ENCODE measurements around the gene METRNL.
"Not testable (repeated sequence)": the region's sequence is repeated elsewhere in the genome, so short reads cannot be mapped to it uniquely, and the experiment has no call there.

Gene METRNL

GRCh38 chr17:83118071-83118841 lies 38.8 kb downstream of the METRNL start:
- ChIA-PET CTCF (interaction anchor here (0.7 to 1.8 kb wide), 6 partner anchors 9 to 86 kb away, joined by 3 to 6 read pairs (median 3); no protein-coding TSS in a partner anchor), POLR2A (interaction anchor here (1.3 kb wide), 1 partner anchor 81 kb away, joined by 4 read pairs; no protein-coding TSS in a partner anchor)
- no peaks in the 10 kb centered on the region for H3K36me3 ChIP-seq (ENCODE audit: control insufficient read depth in 4 of 4, insufficient read depth in 4 of 4, low read length in 3 of 4)
- H3K4me3 ChIP-seq (ENCODE audit: control insufficient read depth in 1 of 7, extremely low read depth in 1 of 7, insufficient read depth in 4 of 7, low read depth in 2 of 7, low read length in 6 of 7): peak overlapping the region in 1 of 7 experiments; percentile 17
- WGBS (ENCODE audit: insufficient coverage): 95% methylated on average over 17 of the region's 22 CpGs
- peaks cover 5 to 53% (median 41%) of the 10 kb centered on the region in 4 experiments for H3K4me1 ChIP-seq (ENCODE audit: control extremely low read depth in 1 of 4, control insufficient read depth in 4 of 4, insufficient read depth in 4 of 4, low read length in 3 of 4)
- no peaks in the 10 kb centered on the region for H3K27me3 ChIP-seq (replicated peaks in 2 of 5; ENCODE audit: control insufficient read depth in 4 of 5, insufficient read depth in 5 of 5, low read length in 4 of 5)
- H3K9me3 ChIP-seq (ENCODE audit: control extremely low read depth in 1 of 5, control insufficient read depth in 4 of 5, insufficient read depth in 2 of 5, low read depth in 1 of 5, low read length in 4 of 5): no peaks in the 10 kb centered on the region
- H3K27ac ChIP-seq (ENCODE audit: insufficient read depth in 1 of 2, low read depth in 1 of 2, low read length in 2 of 2, poor library complexity in 1 of 2, severe bottlenecking in 2 of 2): no peak overlapping the region
- no peak for DNase-seq

- ChIA-PET CTCF (no interaction called here), POLR2A (interaction anchor here (0.7 to 1.4 kb wide), 4 partner anchors 22 to 80 kb away, joined by 3 to 4 read pairs (median 4); partner anchors contain the start of gene METRNL)
- Histone ChIP-seq H3K9me3 (ENCODE audit: control extremely low read depth in 1 of 5, control insufficient read depth in 4 of 5, insufficient read depth in 2 of 5, low read depth in 1 of 5, low read length in 4 of 5) (peaks cover 0 to 2% (median 0%) of the 10 kb centered on the region in 5 experiments), H3K4me3 (ENCODE audit: control insufficient read depth in 1 of 7, extremely low read depth in 1 of 7, insufficient read depth in 4 of 7, low read depth in 2 of 7, low read length in 6 of 7) (peak overlapping the region in 5 of 7 experiments; percentile 3 to 70 (median 59)), H3K27me3 (replicated peaks in 2 of 5; ENCODE audit: control insufficient read depth in 4 of 5, insufficient read depth in 5 of 5, low read length in 4 of 5) (no peaks in the 10 kb centered on the region), H3K27ac (ENCODE audit: insufficient read depth in 1 of 2, low read depth in 1 of 2, low read length in 2 of 2, poor library complexity in 1 of 2, severe bottlenecking in 2 of 2) (no peak overlapping the region), H3K36me3 (ENCODE audit: control insufficient read depth in 4 of 4, insufficient read depth in 4 of 4, low read length in 3 of 4) (no peaks in the 10 kb centered on the region), H3K4me1 (ENCODE audit: control extremely low read depth in 1 of 4, control insufficient read depth in 4 of 4, insufficient read depth in 4 of 4, low read length in 3 of 4) (peaks cover 5 to 64% (median 53%) of the 10 kb centered on the region in 4 experiments)
- DNase-seq: peak; percentile 90 to 97 (median 95)
- 10% methylated on average over 18 of the region's 25 CpGs for WGBS (ENCODE audit: insufficient coverage)
Observed at GRCh38 chr17:83119987-83120864, 40.8 kb downstream of the METRNL start.

- H3K27ac ChIP-seq (ENCODE audit: insufficient read depth in 1 of 2, low read depth in 1 of 2, low read length in 2 of 2, poor library complexity in 1 of 2, severe bottlenecking in 2 of 2); H3K9me3 ChIP-seq (ENCODE audit: control extremely low read depth in 1 of 5, control insufficient read depth in 4 of 5, insufficient read depth in 2 of 5, low read depth in 1 of 5, low read length in 4 of 5); H3K36me3 ChIP-seq (ENCODE audit: control insufficient read depth in 4 of 4, insufficient read depth in 4 of 4, low read length in 3 of 4); H3K4me3 ChIP-seq (ENCODE audit: control insufficient read depth in 1 of 7, extremely low read depth in 1 of 7, insufficient read depth in 4 of 7, low read depth in 2 of 7, low read length in 6 of 7); H3K27me3 ChIP-seq (replicated peaks in 2 of 5; ENCODE audit: control insufficient read depth in 4 of 5, insufficient read depth in 5 of 5, low read length in 4 of 5); DNase-seq: not testable (repeated sequence)
- whole genome bisulfite sequencing (ENCODE audit: insufficient coverage): 92% methylated on average over 8 of the region's 12 CpGs
- peaks cover 5 to 65% (median 57%) of the 10 kb centered on the region in 4 experiments for H3K4me1 ChIP-seq (ENCODE audit: control extremely low read depth in 1 of 4, control insufficient read depth in 4 of 4, insufficient read depth in 4 of 4, low read length in 3 of 4)
- ChIA-PET CTCF (interaction anchor here (1.0 to 4.0 kb wide), 2 partner anchors 23 to 78 kb away, joined by 3 to 19 read pairs; no protein-coding TSS in a partner anchor), POLR2A (interaction anchor here (1.2 to 1.4 kb wide), 3 partner anchors 12 to 23 kb away, joined by 3 read pairs; no protein-coding TSS in a partner anchor)
Observed at GRCh38 chr17:83121473-83121872, 42.1 kb downstream of the METRNL start.

- ChIA-PET CTCF (interaction anchor here (0.6 to 4.0 kb wide), 4 partner anchors 16 to 78 kb away, joined by 3 to 19 read pairs (median 3); no protein-coding TSS in a partner anchor), POLR2A (interaction anchor here (0.6 to 1.4 kb wide), 5 partner anchors 12 to 1289 kb away, joined by 3 to 5 read pairs (median 3); partner anchors contain the start of gene MCRIP1)
- Histone ChIP-seq H3K4me1 (ENCODE audit: control extremely low read depth in 1 of 4, control insufficient read depth in 4 of 4, insufficient read depth in 4 of 4, low read length in 3 of 4) (peaks cover 5 to 64% (median 56%) of the 10 kb centered on the region in 4 experiments), H3K36me3 (ENCODE audit: control insufficient read depth in 4 of 4, insufficient read depth in 4 of 4, low read length in 3 of 4) (no peaks in the 10 kb centered on the region), H3K4me3 (ENCODE audit: control insufficient read depth in 1 of 7, extremely low read depth in 1 of 7, insufficient read depth in 4 of 7, low read depth in 2 of 7, low read length in 6 of 7) (no peak overlapping the region), H3K9me3 (ENCODE audit: control extremely low read depth in 1 of 5, control insufficient read depth in 4 of 5, insufficient read depth in 2 of 5, low read depth in 1 of 5, low read length in 4 of 5) (peaks cover 0 to 2% (median 0%) of the 10 kb centered on the region in 5 experiments), H3K27ac (ENCODE audit: insufficient read depth in 1 of 2, low read depth in 1 of 2, low read length in 2 of 2, poor library complexity in 1 of 2, severe bottlenecking in 2 of 2) (no peak overlapping the region), H3K27me3 (replicated peaks in 2 of 5; ENCODE audit: control insufficient read depth in 4 of 5, insufficient read depth in 5 of 5, low read length in 4 of 5) (no peaks in the 10 kb centered on the region)
- DNase-seq: no peak
- 74% methylated on average over 23 of the region's 26 CpGs for WGBS (ENCODE audit: insufficient coverage)
Observed at GRCh38 chr17:83121921-83122820, 42.8 kb downstream of the METRNL start.

GRCh38 chr17:83122834-83123233 lies 43.4 kb downstream of the METRNL start:
- POLR2A ChIA-PET: interaction anchor here (0.6 to 1.4 kb wide), 5 partner anchors 11 to 1290 kb away, joined by 3 to 5 read pairs (median 3); partner anchors contain the start of gene MCRIP1
- H3K4me3 ChIP-seq (ENCODE audit: control insufficient read depth in 1 of 7, extremely low read depth in 1 of 7, insufficient read depth in 4 of 7, low read depth in 2 of 7, low read length in 6 of 7): no peak overlapping the region
- DNase-seq: no peak
- H3K36me3 ChIP-seq (ENCODE audit: control insufficient read depth in 4 of 4, insufficient read depth in 4 of 4, low read length in 3 of 4): no peaks in the 10 kb centered on the region
- CTCF ChIA-PET: interaction anchor here (0.6 to 4.0 kb wide), 3 partner anchors 17 to 77 kb away, joined by 3 to 19 read pairs (median 3); no protein-coding TSS in a partner anchor
- H3K27ac ChIP-seq (ENCODE audit: insufficient read depth in 1 of 2, low read depth in 1 of 2, low read length in 2 of 2, poor library complexity in 1 of 2, severe bottlenecking in 2 of 2): no peak overlapping the region
- peaks cover 3 to 58% (median 51%) of the 10 kb centered on the region in 4 experiments for H3K4me1 ChIP-seq (ENCODE audit: control extremely low read depth in 1 of 4, control insufficient read depth in 4 of 4, insufficient read depth in 4 of 4, low read length in 3 of 4)
- H3K27me3 ChIP-seq (replicated peaks in 2 of 5; ENCODE audit: control insufficient read depth in 4 of 5, insufficient read depth in 5 of 5, low read length in 4 of 5): no peaks in the 10 kb centered on the region
- WGBS (ENCODE audit: insufficient coverage): 97% methylated on average over 16 of the region's 16 CpGs
- peaks cover 0 to 2% (median 0%) of the 10 kb centered on the region in 5 experiments for H3K9me3 ChIP-seq (ENCODE audit: control extremely low read depth in 1 of 5, control insufficient read depth in 4 of 5, insufficient read depth in 2 of 5, low read depth in 1 of 5, low read length in 4 of 5)

Measured in common myeloid progenitor, CD34-positive (primary cell).